Hematopoietic multipotent progenitor cell treated with erythropoietin and hydrocortisone succinate and interleukin-3 and kit ligand, for 17 days (in vitro differentiated cells): Measurements from ENCODE around the gene EML6.
"Not testable (repeated sequence)": the region's sequence is repeated elsewhere in the genome, so short reads cannot be mapped to it uniquely, and the experiment has no call there.

Experiments
- DNase-seq: peaks from one replicate; pipeline ENCODE4 v3.0.0-alpha.2; 2015; ENCODE audit warnings: low spot score

Gene EML6

DNA sequence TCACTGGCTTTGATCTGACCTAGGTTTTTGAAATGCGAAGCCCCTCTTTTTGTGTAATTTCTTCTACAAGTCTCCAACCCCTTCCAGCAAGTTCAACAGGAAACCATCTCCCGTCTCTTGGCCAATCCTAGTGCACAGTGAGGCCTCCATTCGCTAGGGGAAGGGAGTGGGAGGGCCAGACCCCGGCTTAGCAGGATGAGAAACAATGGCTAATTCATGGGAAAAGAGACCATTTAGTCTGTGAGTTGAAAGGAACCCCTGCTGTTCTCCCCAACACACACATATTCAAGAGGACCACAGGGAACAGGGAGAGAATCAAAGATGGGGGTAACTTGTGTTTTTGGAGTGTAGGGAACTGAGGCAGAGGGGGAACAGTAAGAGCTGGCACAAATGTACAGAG lies 243.8 kb downstream of the EML6 start:
- DNase-seq: no peak

GRCh38 chr2:54967759-54968365 lies 244.4 kb downstream of the EML6 start:
- no peak for DNase-seq

GRCh38 chr2:54968561-54969218 lies 245.2 kb downstream of the EML6 start:
- DNase-seq: no peak

DNA sequence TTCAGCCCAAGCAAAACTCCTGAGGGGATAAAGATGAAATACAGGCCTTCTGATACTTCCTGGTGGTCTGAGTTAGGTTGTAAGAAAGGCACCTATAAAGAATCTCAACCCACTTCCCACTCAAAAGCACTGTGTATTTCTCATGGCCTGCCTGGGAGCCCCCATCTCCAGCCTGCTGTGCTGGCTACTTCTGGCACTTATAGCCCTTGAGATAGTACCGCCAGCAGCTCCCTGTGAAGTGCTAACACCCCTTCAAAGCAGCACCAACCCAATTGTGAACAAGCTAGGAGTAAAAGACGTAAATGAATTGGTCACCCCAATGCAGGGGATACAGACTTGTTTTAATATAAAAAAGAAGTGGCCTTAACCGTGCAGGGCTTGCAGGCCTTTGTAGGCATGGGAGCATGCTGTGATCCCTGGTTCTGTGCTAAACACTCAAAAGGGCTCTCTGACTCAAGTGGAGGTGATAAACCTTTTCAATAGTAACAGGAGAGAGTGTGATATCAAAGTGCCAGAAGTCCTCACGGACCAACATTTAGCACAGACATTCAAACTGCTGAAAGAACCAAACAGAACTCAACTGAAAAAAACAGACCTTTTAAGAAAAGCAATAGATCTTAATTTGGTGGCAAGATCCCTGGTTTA lies 246.0 kb downstream of the EML6 start:
- DNase-seq: no peak

DNA sequence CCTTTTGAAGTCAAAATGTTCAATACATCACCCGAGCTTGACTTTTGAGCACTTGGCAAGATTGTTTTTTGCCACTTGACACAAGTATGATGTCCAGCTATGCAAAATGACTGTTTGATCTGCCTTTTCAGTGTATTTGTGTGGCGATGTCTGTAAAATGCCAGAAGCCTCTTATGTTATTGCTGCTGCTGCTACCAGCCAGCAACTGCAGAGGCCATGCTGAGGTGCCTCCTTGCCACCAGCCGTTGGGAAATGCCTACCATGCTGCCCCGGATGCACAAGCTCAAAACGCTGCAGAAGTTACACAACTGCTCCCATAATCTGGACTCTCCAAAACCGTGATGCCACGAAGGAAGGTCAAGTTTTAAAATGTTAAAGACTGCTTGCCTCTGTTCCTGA lies 246.5 kb downstream of the EML6 start:
- DNase-seq: no peak

GRCh38 chr2:54975175-54975574 lies 251.7 kb downstream of the EML6 start:
- no peak for DNase-seq

GRCh38 chr2:54975598-54976492 lies 252.4 kb downstream of the EML6 start:
- DNase-seq: no peak

DNA sequence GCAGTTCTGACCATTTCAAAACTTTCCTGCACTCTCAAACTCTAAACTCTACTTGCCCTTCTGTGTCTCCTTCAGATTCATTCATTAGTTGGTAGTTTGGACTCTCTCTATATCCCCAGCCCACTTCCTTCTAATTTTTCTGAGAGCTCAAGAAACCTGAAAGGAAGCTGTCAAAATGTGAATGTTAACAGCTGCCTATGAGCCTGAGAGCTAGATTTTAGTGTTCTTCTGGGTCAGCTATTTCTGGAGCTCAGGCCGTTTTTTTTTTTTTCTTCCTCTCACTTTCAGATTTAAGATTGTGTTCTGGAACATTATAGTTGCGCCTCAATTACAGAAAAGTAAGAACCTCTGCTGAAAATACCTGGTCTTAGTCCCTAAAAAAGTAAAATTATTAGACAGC lies 253.7 kb downstream of the EML6 start:
- DNase-seq: no peak

DNA sequence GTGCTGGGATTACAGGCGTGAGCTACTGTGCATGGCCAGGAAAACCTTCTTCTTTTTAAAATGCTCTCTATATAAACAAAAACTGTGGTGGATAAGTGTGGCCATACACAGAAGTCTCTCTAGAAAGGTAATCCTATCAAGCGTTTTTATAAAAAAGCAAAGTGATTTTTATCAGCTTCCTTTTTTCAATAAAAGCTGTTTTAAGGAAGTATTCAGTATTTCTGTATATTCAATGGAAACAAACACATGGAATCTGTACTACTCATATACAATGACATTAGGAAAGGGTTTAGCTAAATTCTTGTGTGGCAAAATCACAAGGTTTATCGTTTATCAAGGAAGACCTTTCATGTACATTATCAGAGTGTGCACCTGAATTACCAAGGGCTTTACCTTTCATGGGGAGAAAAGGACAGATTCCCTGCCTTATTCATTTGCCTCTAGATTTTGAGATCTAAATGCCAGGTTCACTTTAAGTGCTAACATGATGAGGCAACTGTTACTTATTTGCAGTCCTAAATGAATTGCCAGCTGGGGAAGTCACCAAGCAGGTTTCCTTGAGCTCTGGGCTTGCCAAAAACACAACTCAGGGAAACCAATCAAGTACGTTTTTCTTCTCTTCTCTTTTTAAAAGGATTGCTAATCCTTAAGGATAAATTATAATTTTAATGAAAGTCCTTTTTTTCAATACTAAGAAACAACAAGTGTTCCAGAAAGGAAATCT lies 256.0 kb downstream of the EML6 start:
- DNase-seq: no peak

- DNase-seq: no peak
Observed at GRCh38 chr2:54981385-54981784, 257.9 kb downstream of the EML6 start.

- no peak for DNase-seq
Observed at GRCh38 chr2:54983345-54984220, 260.1 kb downstream of the EML6 start.

GRCh38 chr2:54984476-54984875 lies 261.0 kb downstream of the EML6 start:
- DNase-seq: no peak

DNA sequence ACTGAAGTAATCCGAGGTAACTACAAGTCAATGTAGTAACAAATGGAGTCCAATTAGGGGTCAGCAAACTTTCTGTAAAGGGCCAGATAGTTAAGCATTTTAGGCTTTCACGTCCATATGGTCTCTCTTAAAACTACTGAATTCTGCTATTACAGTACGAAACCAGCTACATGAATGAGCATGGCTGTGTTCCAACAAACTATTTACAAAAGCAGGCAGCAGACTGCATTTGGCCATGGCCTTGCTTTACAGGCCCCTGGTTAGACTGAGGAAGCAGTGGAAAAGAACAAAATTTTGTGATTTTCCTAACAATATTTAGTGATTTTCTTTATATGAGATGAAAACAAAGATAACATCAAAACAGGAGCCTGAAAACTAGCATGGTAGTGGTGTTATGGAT lies 262.8 kb downstream of the EML6 start:
- DNase-seq: no peak

- no peak for DNase-seq
Observed at GRCh38 chr2:54988612-54989011, 265.1 kb downstream of the EML6 start.

DNA sequence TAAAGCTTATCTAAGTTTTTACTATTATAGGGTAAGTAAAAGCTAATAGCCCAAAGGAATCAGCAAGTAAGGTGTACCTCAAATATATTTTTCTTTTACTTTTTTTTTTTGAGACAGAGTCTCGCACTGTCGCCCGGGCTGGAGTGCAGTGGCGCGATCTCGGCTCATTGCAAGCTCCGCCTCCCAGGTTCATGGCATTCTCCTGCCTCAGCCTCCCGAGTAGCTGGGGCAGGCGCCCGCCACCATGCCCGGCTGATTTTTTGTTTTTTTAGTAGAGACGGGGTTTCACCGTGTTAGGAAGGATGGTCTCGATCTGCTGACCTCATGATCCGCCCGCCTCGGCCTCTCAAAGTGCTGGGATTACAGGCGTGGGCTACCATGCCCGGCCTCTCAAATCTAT lies 267.2 kb downstream of the EML6 start:
- not testable (repeated sequence) for DNase-seq

- DNase-seq: no peak
Observed at GRCh38 chr2:54995553-54995952, 272.1 kb downstream of the EML6 start.

DNA sequence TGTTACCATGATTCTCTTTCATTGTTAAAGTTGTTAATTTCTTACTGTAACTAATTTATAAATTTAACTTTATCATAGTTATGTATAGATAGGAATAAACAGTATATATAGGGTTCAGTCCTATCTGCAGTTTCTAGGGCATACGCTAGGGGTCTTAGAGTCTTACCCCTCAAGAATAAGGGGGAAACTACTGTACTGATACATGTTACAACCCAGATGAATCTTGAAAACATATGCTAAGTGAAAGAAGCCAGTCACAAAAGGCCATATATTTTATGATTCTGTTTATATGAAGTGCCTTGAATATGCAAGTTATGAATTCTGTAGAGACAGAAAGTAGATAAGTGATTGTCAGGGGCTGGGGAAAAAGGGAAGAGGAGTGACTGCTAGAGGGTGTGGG lies 274.4 kb downstream of the EML6 start:
- no peak for DNase-seq

- no peak for DNase-seq
Observed at GRCh38 chr2:54999182-54999581, 275.7 kb downstream of the EML6 start.

- no peak for DNase-seq
Observed at GRCh38 chr2:55000341-55000740, 276.9 kb downstream of the EML6 start.

GRCh38 chr2:55001716-55002115 lies 278.3 kb downstream of the EML6 start:
- DNase-seq: no peak
